Neural cell (in vitro differentiated cells): ENCODE measurements around the gene P2RX3. TPM values are rescaled to one million over a fixed set of nuclear protein-coding genes. Genes with fewer than 3 reads are reported as not detected.

Experiments used
- H2AFZ ChIP-seq: fragments of 200-600, 300-800 bp; sonication (generic), shearing (Covaris generic); 2 replicates; pipeline ENCODE4 v1.6.0; 2014; ENCODE audit warnings: low read depth, mild to moderate bottlenecking, antibody characterized with exemption, low read length, moderate library complexity
- H3F3A ChIP-seq: fragments of 200-600 bp; shearing (Covaris generic); 2 replicates; pipeline ENCODE4 v1.6.1; 2016; ENCODE audit warnings: mild to moderate bottlenecking, moderate library complexity, mixed read lengths, antibody characterized with exemption, low read length; ENCODE audit not compliant: insufficient read depth, poor library complexity, severe bottlenecking
- H3K27ac ChIP-seq: fragments of 200-600, 300-800 bp; sonication (generic), shearing (Covaris generic); 2 replicates; pipeline ENCODE4 v1.5.1; 2014; ENCODE audit warnings: mild to moderate bottlenecking, low read length, moderate library complexity
- H3K27me3 ChIP-seq: fragments of 300-800, 200-600 bp; sonication (generic), shearing (Covaris generic); 2 replicates; pipeline ENCODE4 v1.6.0; 2014; ENCODE audit warnings: mild to moderate bottlenecking, low read depth, low read length, moderate library complexity; ENCODE audit not compliant: insufficient read depth
- H3K36me3 ChIP-seq: fragments of 300-800, 200-600 bp; sonication (generic), shearing (Covaris generic); 2 replicates; pipeline ENCODE4 v1.5.1; 2014; ENCODE audit warnings: mild to moderate bottlenecking, antibody characterized with exemption, low read length, moderate library complexity; ENCODE audit not compliant: insufficient read depth
- H3K4me2 ChIP-seq: fragments of 300-800, 200-600 bp; sonication (generic), shearing (Covaris generic); 2 replicates; pipeline ENCODE4 v1.6.0; 2014; ENCODE audit warnings: mild to moderate bottlenecking, low read length
- H3K4me3 ChIP-seq: fragments of 300-800, 200-600 bp; sonication (generic), shearing (Covaris generic); 2 replicates; pipeline ENCODE4 v1.5.1; 2014; ENCODE audit warnings: mild to moderate bottlenecking, low read length, moderate library complexity
- H3K79me2 ChIP-seq: fragments of 200-600 bp; shearing (Covaris generic); replicated peaks from 2 replicates; pipeline ENCODE4 v1.6.0; 2014; ENCODE audit warnings: mild to moderate bottlenecking, low read length, moderate library complexity; ENCODE audit not compliant: insufficient read depth
- H3K9ac ChIP-seq: fragments of 300-800, 200-600 bp; sonication (generic), shearing (Covaris generic); 2 replicates; pipeline ENCODE4 v1.6.1; 2016; ENCODE audit warnings: mild to moderate bottlenecking, low read length, mixed read lengths
- H3K9me2 ChIP-seq: fragments of 200-600 bp; shearing (Covaris generic); 2 replicates; pipeline ENCODE4 v1.6.1; 2016; ENCODE audit warnings: mild to moderate bottlenecking, low read length, mixed read lengths; ENCODE audit not compliant: insufficient read depth
- H3K9me3 ChIP-seq: fragments of 200-600, 300-800 bp; sonication (generic), shearing (Covaris generic); 2 replicates; pipeline ENCODE4 v1.6.1; 2016; ENCODE audit warnings: mild to moderate bottlenecking, mixed run types, low read length, moderate library complexity, mixed read lengths
- H4K20me1 ChIP-seq: fragments of 200-600 bp; shearing (Covaris generic); 2 replicates; pipeline ENCODE4 v1.6.1; 2016; ENCODE audit warnings: mild to moderate bottlenecking, mixed run types; ENCODE audit not compliant: insufficient read depth
- CTCF ChIP-seq: fragments of 450-650 bp; IDR thresholded peaks from 2 replicates; pipeline ENCODE4 v1.5.1; 2014; ENCODE audit warnings: antibody characterized with exemption, mild to moderate bottlenecking, moderate library complexity; ENCODE audit not compliant: poor library complexity, severe bottlenecking
- EP300 ChIP-seq: fragments of 450-650 bp; conservative IDR thresholded peaks from 2 replicates; pipeline ENCODE4 v1.6.1; 2014; ENCODE audit warnings: antibody characterized with exemption, mild to moderate bottlenecking, moderate library complexity; ENCODE audit not compliant: poor library complexity, severe bottlenecking
- EZH2 ChIP-seq: fragments of 200-600, 300-800 bp; shearing (Covaris generic), sonication (generic); IDR thresholded peaks from 2 replicates; pipeline ENCODE4 v1.6.1; 2014; ENCODE audit warnings: antibody characterized with exemption, low read length, borderline replicate concordance, mild to moderate bottlenecking; ENCODE audit not compliant: insufficient read depth, poor library complexity, severe bottlenecking
- MXI1 ChIP-seq: fragments of 450-650 bp; conservative IDR thresholded peaks from 2 replicates; pipeline ENCODE4 v1.6.1; 2014; ENCODE audit warnings: antibody characterized with exemption, mild to moderate bottlenecking; ENCODE audit not compliant: poor library complexity, severe bottlenecking
- POLR2AphosphoS5 ChIP-seq: IDR thresholded peaks from 2 replicates; pipeline ENCODE4 v1.6.1; 2012
- RAD21 ChIP-seq: fragments of 450-650 bp; conservative IDR thresholded peaks from 2 replicates; pipeline ENCODE4 v1.6.1; 2014; ENCODE audit warnings: antibody characterized with exemption, mild to moderate bottlenecking, moderate library complexity
- REST ChIP-seq: IDR thresholded peaks from 2 replicates; pipeline ENCODE4 v1.6.1; 2012; ENCODE audit warnings: borderline replicate concordance
- SMC3 ChIP-seq: fragments of 450-650 bp; conservative IDR thresholded peaks from 2 replicates; pipeline ENCODE4 v1.6.1; 2014; ENCODE audit warnings: antibody characterized with exemption, mild to moderate bottlenecking, moderate library complexity; ENCODE audit not compliant: poor library complexity
- TAF1 ChIP-seq: IDR thresholded peaks from 2 replicates; pipeline ENCODE4 v1.6.1; 2012; ENCODE audit warnings: low read depth
- polyA plus RNA-seq: library from polyadenylated mRNA; depleted of rRNA; stranded (reverse); fragments of >200 nt; gene quantifications from 2 replicates; pipeline ENCODE4 v1.2.3, GENCODE V29; 2014

The P2RX3 gene
- polyA plus RNA-seq, 1 donor from 2014 or later, result not detected

GRCh38 chr11:57413681-57414080 lies 75.5 kb downstream of the P2RX3 start:
- Histone ChIP-seq H3K27me3 (no peaks in the 10 kb centered on the region), H3F3A (no peaks in the 10 kb centered on the region), H3K4me2 (no peak overlapping the region), H3K27ac (no peak overlapping the region), H2AFZ (no peak overlapping the region), H4K20me1 (no peaks in the 10 kb centered on the region), H3K9me2 (no peaks in the 10 kb centered on the region), H3K79me2 (no peaks in the 10 kb centered on the region), H3K9ac (no peak overlapping the region), H3K36me3 (no peaks in the 10 kb centered on the region), H3K9me3 (no peaks in the 10 kb centered on the region), H3K4me3 (no peak overlapping the region)
- no peak for TF ChIP-seq MXI1
- no peak for TF ChIP-seq TAF1
- no peak for TF ChIP-seq RAD21
- no peak for TF ChIP-seq REST
- no peak for TF ChIP-seq POLR2AphosphoS5
- TF ChIP-seq SMC3, result no peak
- no peak for TF ChIP-seq EP300
- no peak for TF ChIP-seq CTCF
- TF ChIP-seq EZH2, result no peak

GRCh38 chr11:57414612-57415212 lies 76.6 kb downstream of the P2RX3 start:
- Histone ChIP-seq H3K79me2 (no peaks in the 10 kb centered on the region), H3K27me3 (no peaks in the 10 kb centered on the region), H3K36me3 (no peaks in the 10 kb centered on the region), H4K20me1 (no peaks in the 10 kb centered on the region), H3K9ac (no peak overlapping the region), H3F3A (no peaks in the 10 kb centered on the region), H3K9me3 (no peaks in the 10 kb centered on the region), H3K4me2 (no peak overlapping the region), H2AFZ (no peak overlapping the region), H3K27ac (no peak overlapping the region), H3K4me3 (no peak overlapping the region), H3K9me2 (no peaks in the 10 kb centered on the region)
- no peak for TF ChIP-seq SMC3
- TF ChIP-seq TAF1, result no peak
- no peak for TF ChIP-seq EZH2
- no peak for TF ChIP-seq RAD21
- no peak for TF ChIP-seq MXI1
- TF ChIP-seq EP300, result no peak
- no peak for TF ChIP-seq POLR2AphosphoS5
- no peak for TF ChIP-seq REST
- TF ChIP-seq CTCF, result no peak
